Mucosa of rectum (tissue), 2 donors: ENCODE data around the gene SLC16A12.

Source experiments
- H3K27ac ChIP-seq, 2 donors: one replicate each; pipeline ENCODE4 v1.7.0; 2013; ENCODE audit warnings: inconsistent platforms in 2 of 2, low read depth in 2 of 2, low read length in 2 of 2
- H3K27me3 ChIP-seq, 2 donors: one replicate each; pipeline ENCODE4 v1.7.0; 2013; ENCODE audit warnings: low read length in 2 of 2; ENCODE audit not compliant: control insufficient read depth in 2 of 2, insufficient read depth in 2 of 2
- H3K36me3 ChIP-seq, 2 donors: one replicate each; pipeline ENCODE4 v1.7.0; 2013; ENCODE audit warnings: low read length in 2 of 2; ENCODE audit not compliant: control insufficient read depth in 2 of 2, insufficient read depth in 2 of 2
- H3K4me1 ChIP-seq, 2 donors: one replicate each; pipeline ENCODE4 v1.7.0; 2013; ENCODE audit warnings: low read length in 2 of 2, mild to moderate bottlenecking in 1 of 2; ENCODE audit not compliant: control insufficient read depth in 2 of 2, insufficient read depth in 2 of 2
- H3K4me3 ChIP-seq, 2 donors: one replicate each; pipeline ENCODE4 v1.7.0; 2013; ENCODE audit warnings: low read length in 2 of 2
- H3K9ac ChIP-seq, 2 donors: one replicate each; pipeline ENCODE4 v1.7.0; 2013; ENCODE audit warnings: low read length in 2 of 2, low read depth in 1 of 2, mild to moderate bottlenecking in 1 of 2
- H3K9me3 ChIP-seq, 2 donors: one replicate each; pipeline ENCODE4 v1.7.0; 2013; ENCODE audit warnings: low read length in 2 of 2; ENCODE audit not compliant: control insufficient read depth in 2 of 2
- donor health status: healthy.
- donor health status: Normal muscosa, but diverticular disease.

SLC16A12 gene

GRCh38 chr10:89566095-89566950, 30.9 kb upstream of the SLC16A12 start:
- H3K9me3 ChIP-seq, result no peaks in the 10 kb centered on the region

GRCh38 chr10:89565180-89565579, 29.8 kb upstream of the SLC16A12 start:
- H3K4me3 ChIP-seq, result no peak overlapping the region
- no peaks in the 10 kb centered on the region for H3K36me3 ChIP-seq

More at GRCh38 chr10:89566095-89566950, 30.9 kb upstream of the SLC16A12 start:
- Histone ChIP-seq H3K27ac (no peak overlapping the region), H3K4me3 (no peak overlapping the region), H3K36me3 (no peaks in the 10 kb centered on the region), H3K27me3 (no peaks in the 10 kb centered on the region), H3K4me1 (no peaks in the 10 kb centered on the region), H3K9ac (no peak overlapping the region)

DNA sequence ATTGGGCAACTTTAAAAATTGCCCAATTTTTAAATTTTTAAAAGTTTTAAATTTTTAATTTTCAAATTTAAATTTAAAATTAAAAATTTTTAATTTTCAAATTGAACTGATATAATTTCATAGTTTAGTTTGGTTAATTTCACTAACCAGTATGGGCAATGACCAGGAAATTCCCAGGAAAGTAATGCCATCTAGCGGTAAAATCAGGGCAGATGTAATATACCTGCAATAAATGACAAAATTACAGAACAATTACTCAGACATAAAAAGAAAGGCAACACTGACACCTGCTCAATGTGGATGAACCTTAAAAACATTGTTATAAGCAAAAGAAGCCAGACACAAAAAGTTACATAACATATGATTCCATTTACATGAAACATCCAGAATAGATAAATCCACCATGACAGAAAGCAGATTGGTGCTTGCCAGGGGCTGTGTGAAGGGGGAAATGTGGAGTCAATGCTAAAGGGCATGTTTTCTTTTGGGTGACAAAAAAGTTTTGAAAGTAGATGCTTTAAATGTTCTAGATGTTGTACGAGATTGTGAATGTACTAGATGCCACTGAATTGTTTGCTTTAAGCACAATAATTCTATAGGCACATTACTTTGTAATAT, 28.6 kb upstream of the SLC16A12 start:
- Histone ChIP-seq H3K9ac (no peak overlapping the region), H3K36me3 (no peaks in the 10 kb centered on the region)

More at GRCh38 chr10:89565180-89565579, 29.8 kb upstream of the SLC16A12 start:
- no peak overlapping the region for H3K27ac ChIP-seq
- no peaks in the 10 kb centered on the region for H3K9me3 ChIP-seq
- no peak overlapping the region for H3K9ac ChIP-seq
- H3K4me1 ChIP-seq, result no peaks in the 10 kb centered on the region
- no peaks in the 10 kb centered on the region for H3K27me3 ChIP-seq

DNA sequence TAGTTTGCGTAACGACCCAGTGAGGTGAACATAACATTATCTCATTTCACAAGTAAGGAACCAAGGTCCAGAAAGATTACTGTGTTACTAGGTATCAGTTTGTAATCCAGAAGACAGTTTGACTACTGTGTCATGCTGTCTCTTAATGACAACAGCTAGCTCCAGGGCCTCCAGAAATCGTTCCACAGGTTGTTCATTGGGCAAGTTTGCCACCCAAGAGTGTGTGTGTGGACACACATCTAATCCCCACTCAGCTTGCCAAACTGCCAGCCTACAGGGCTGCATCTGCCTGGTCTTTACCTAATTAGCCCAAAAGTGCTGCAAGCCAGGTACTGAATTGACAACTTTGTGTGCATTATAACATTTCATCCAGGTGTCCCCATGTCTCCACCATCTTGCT, 27.9 kb upstream of the SLC16A12 start:
- no peaks in the 10 kb centered on the region for H3K4me1 ChIP-seq
- H3K27ac ChIP-seq, result no peak overlapping the region
- no peaks in the 10 kb centered on the region for H3K27me3 ChIP-seq

More for the DNA sequence above, 28.6 kb upstream of the SLC16A12 start:
- H3K27ac ChIP-seq, result no peak overlapping the region
- H3K9me3 ChIP-seq, result no peaks in the 10 kb centered on the region
- no peak overlapping the region for H3K4me3 ChIP-seq
- no peaks in the 10 kb centered on the region for H3K27me3 ChIP-seq
- no peaks in the 10 kb centered on the region for H3K4me1 ChIP-seq

DNA sequence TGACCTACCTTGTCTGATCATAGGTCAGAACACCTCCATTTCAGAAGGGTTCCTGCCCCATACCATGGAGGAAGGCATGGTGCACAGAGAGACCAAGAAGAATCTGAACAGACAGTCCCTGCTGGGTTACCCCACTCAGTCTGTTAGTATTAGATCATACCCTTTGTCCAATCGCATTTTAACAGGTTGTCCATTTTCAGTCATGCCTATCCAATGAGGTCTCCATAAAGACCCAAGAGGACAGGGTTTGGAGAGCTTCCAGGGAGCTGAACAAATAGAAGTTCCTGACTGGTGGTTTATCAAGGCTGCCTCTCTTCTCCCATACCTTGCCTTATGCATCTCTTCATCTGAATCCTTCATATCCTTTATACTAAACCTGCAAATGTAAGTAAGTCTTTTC, 21.2 kb upstream of the SLC16A12 start:
- H3K27me3 ChIP-seq, result no peaks in the 10 kb centered on the region
- no peaks in the 10 kb centered on the region for H3K4me1 ChIP-seq
- no peaks in the 10 kb centered on the region for H3K36me3 ChIP-seq
- no peak overlapping the region for H3K4me3 ChIP-seq
- no peak overlapping the region for H3K27ac ChIP-seq
- H3K9me3 ChIP-seq, result no peaks in the 10 kb centered on the region
- no peak overlapping the region for H3K9ac ChIP-seq

More for the DNA sequence above, 27.9 kb upstream of the SLC16A12 start:
- H3K9ac ChIP-seq, result no peak overlapping the region
- H3K9me3 ChIP-seq, result no peaks in the 10 kb centered on the region
- no peaks in the 10 kb centered on the region for H3K36me3 ChIP-seq
- no peak overlapping the region for H3K4me3 ChIP-seq

DNA sequence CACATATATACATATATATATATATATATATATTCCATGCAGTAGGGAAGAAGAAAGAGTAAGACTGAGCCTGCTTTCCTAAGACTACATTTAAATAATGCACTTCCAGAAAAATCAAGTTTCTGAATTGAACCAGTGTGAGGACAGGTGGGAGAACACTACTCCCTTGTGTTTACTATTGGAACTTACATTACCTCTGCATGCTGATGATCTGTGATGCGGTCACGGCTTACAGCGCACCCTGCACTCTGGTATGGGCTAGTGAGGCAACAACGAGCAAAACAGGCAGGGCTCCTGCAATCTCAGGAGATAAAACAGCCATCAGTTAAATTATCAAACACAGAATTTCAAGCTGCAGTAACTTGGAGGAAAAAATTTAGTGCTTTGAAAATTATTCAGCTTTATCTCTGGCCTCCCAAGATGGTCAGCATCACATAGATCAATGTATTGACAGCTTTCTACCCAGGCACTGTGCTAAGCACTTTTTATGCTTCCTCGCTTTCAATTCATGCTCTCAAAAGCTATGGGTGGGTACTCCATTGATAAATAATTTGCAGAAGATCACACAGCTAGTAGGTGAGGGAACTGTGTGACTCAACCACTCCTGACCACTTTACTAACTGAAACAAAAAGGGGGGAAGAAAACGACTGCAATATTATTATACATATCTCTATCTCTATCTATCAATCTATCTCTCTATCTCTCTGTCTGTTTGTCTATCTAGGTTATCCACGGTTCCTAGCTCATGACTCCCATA, 20.5 kb upstream of the SLC16A12 start:
- H3K9me3 ChIP-seq, result no peaks in the 10 kb centered on the region
- no peak overlapping the region for H3K4me3 ChIP-seq
- no peak overlapping the region for H3K27ac ChIP-seq
- no peaks in the 10 kb centered on the region for H3K27me3 ChIP-seq
- H3K4me1 ChIP-seq, result no peaks in the 10 kb centered on the region
- no peak overlapping the region for H3K9ac ChIP-seq
- no peaks in the 10 kb centered on the region for H3K36me3 ChIP-seq

DNA sequence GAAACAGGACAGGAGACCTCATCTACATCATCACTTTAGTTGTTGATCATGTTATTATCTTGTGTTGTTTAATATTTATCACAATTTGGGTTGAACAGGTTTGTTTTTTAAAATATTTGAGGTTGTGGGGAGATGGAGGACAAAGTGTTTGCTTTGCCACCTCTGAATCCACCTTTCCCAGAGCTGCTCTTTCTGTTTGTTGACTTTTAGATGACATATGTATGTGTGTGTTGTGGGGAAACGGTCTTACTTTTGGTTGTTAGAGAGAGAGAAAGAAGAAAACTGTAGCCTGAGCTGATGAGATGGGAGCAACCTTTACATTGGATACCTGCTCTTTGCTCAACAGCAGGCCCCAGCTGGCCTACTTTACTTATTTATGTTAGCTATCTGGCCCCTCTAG, 19.0 kb upstream of the SLC16A12 start:
- H3K4me1 ChIP-seq, result no peaks in the 10 kb centered on the region
- H3K4me3 ChIP-seq, result no peak overlapping the region
- H3K27me3 ChIP-seq, result no peaks in the 10 kb centered on the region
- no peak overlapping the region for H3K27ac ChIP-seq
- no peak overlapping the region for H3K9ac ChIP-seq
- no peaks in the 10 kb centered on the region for H3K36me3 ChIP-seq
- H3K9me3 ChIP-seq, result no peaks in the 10 kb centered on the region

DNA sequence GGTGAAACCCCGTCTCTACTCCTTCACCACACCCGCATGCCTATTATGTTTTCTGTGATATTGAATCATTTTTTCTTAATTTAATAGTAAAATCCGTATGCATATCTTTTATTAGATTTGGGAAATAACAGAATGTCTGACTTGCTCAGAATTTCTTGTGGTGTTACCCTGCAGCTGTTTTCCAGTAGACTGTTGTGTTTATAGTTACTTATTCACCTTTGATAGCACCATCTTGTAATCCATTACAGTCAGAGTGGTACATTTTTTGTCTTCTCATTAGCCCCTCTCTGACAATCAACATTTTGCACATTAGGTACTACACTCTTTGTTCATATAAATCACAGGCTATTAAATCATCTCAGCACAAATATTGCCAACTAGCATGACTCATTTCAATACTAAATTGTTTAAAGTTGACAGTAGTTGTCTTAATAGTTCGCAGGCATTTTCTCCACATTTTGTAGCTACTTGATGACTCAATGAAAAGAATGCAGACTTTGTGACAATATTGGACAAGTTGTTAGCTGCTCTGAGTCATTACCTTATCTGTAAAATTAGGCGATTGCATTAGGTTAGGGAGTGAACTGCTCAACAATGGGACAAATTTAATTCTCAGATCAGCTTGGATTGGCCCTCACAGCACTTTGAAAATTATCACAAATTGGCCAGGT, 17.8 kb upstream of the SLC16A12 start:
- H3K27ac ChIP-seq, result no peak overlapping the region
- H3K27me3 ChIP-seq, result no peaks in the 10 kb centered on the region
- no peaks in the 10 kb centered on the region for H3K36me3 ChIP-seq
- no peaks in the 10 kb centered on the region for H3K9me3 ChIP-seq
- no peaks in the 10 kb centered on the region for H3K4me1 ChIP-seq
- no peak overlapping the region for H3K9ac ChIP-seq
- no peak overlapping the region for H3K4me3 ChIP-seq

DNA sequence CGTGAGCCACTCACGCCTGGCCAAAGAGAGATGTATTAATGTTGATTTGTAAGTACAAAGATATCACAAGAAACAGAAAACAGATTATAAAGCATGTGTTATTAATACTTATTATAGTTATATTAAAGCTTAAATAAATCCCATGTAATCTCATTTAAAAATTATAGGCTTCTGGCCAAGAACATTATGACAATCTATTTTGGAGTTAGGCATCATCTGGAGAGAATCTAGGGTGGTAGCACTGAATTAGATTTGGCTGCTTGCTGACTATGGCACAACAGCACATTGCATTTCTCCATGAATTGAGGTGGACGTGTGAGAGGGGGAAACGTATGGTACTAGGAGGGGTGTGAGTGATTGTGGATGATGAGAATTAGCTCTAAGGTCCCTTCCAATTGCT, 16.8 kb upstream of the SLC16A12 start:
- H3K9me3 ChIP-seq, result no peaks in the 10 kb centered on the region
- no peaks in the 10 kb centered on the region for H3K27me3 ChIP-seq
- H3K36me3 ChIP-seq, result no peaks in the 10 kb centered on the region
- H3K4me1 ChIP-seq, result no peaks in the 10 kb centered on the region
- H3K4me3 ChIP-seq, result no peak overlapping the region
- H3K9ac ChIP-seq, result no peak overlapping the region
- H3K27ac ChIP-seq, result no peak overlapping the region
